PC-9 (cell line): Measurements from ENCODE around the gene GBP1.
"Not testable (repeated sequence)": the region's sequence is repeated elsewhere in the genome, so short reads cannot be mapped to it uniquely, and the experiment has no call there.

ENCODE experiments used
- EZH2 ChIP-seq: fragments of 200-600 bp; sonication (generic); IDR thresholded peaks from 2 replicates; pipeline ENCODE4 v1.8.0; 2017; ENCODE audit warnings: antibody characterized with exemption, low read depth
- TF ChIP-seq, protein P1 (sequence below): fragments of 200-600 bp; sonication (generic); conservative IDR thresholded peaks from 2 replicates; pipeline ENCODE4 v1.6.1; 2017; ENCODE audit warnings: mixed run types, antibody characterized with exemption, mild to moderate bottlenecking, moderate library complexity

DNA sequence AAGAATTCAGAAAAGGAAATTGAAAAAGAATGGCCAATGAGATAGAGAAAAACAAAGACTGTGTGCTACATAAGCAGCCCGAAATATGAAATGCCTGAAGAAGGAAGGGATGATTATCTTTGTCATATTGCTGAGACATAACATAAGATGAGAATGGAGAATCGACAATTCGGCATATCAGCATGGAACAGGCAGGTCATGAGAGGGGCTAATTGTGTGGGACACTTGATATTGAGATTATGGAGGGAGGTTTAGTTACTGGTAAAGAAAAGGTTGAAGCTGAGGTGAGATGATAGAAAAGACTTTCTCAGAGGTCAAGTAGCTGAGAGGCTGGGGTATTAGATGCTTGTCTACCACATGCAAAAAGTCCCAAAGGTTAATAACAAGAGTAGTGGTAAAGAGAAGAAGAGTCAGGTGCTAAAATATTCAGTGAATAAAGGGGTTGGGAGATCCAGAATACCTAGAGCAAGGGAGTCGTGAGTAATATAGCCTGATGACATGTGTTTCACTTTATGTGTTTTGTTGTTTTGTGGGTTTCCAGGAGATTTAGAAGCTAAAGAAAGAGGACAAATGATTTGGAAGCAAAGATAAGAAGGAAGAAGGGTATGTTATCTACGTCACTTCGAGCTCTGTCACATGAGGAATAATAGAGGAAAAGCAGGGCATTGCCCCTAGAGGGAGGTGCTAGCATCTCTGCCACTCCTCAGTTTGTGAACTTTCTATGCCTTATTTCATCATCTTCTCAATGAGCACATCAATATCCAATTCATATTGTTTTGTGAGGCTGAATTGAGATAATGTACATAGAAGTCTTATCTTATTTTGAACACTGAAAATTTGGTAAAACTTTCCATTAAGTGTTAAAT lies 18.5 kb downstream of the GBP1 start:
- TF ChIP-seq, protein P1, sequence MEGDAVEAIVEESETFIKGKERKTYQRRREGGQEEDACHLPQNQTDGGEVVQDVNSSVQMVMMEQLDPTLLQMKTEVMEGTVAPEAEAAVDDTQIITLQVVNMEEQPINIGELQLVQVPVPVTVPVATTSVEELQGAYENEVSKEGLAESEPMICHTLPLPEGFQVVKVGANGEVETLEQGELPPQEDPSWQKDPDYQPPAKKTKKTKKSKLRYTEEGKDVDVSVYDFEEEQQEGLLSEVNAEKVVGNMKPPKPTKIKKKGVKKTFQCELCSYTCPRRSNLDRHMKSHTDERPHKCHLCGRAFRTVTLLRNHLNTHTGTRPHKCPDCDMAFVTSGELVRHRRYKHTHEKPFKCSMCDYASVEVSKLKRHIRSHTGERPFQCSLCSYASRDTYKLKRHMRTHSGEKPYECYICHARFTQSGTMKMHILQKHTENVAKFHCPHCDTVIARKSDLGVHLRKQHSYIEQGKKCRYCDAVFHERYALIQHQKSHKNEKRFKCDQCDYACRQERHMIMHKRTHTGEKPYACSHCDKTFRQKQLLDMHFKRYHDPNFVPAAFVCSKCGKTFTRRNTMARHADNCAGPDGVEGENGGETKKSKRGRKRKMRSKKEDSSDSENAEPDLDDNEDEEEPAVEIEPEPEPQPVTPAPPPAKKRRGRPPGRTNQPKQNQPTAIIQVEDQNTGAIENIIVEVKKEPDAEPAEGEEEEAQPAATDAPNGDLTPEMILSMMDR, result not testable (repeated sequence)
- TF ChIP-seq EZH2, result not testable (repeated sequence)
